GM21526 (cell line): ENCODE results near the gene DNAJC7.

ENCODE experiments used
- ATAC-seq: cut with Tn5 transposase; IDR thresholded peaks from one replicate; pipeline ENCODE4 v1.9.1; 2021; ENCODE audit warnings: moderate library complexity; ENCODE audit not compliant: unreplicated experiment, low FRiP score

Gene DNAJC7

GRCh38 chr17:42016941-42017865, at the start of gene DNAJC7:
Gene DNAJC7 (minus strand): TSS chr17:42017439. CDS start chr17:42017416, 23 bp downstream.
- ATAC-seq, result peak; percentile 70

GRCh38 chr17:42065201-42065600, 48.0 kb upstream of the DNAJC7 start:
- ATAC-seq, result no peak

GRCh38 chr17:42062681-42063080, 45.4 kb upstream of the DNAJC7 start:
- ATAC-seq, result no peak

- ATAC-seq, result no peak
Measured at GRCh38 chr17:42061646-42062487, 44.6 kb upstream of the DNAJC7 start.

- ATAC-seq, result no peak
Measured at GRCh38 chr17:42060231-42060630, 43.0 kb upstream of the DNAJC7 start.

GRCh38 chr17:42059815-42060214, 42.6 kb upstream of the DNAJC7 start:
- no peak for ATAC-seq

- no peak for ATAC-seq
Measured at GRCh38 chr17:42058063-42058462, 40.8 kb upstream of the DNAJC7 start.

GRCh38 chr17:42056635-42057034, 39.4 kb upstream of the DNAJC7 start:
- no peak for ATAC-seq

GRCh38 chr17:42055496-42055895, 38.3 kb upstream of the DNAJC7 start:
- ATAC-seq, result no peak

GRCh38 chr17:42055027-42055426, 37.8 kb upstream of the DNAJC7 start:
- no peak for ATAC-seq

- no peak for ATAC-seq
Measured at GRCh38 chr17:42053731-42054500, 36.7 kb upstream of the DNAJC7 start.

GRCh38 chr17:42052346-42052877, 35.2 kb upstream of the DNAJC7 start:
- ATAC-seq, result no peak

- ATAC-seq, result no peak
Measured at GRCh38 chr17:42051645-42052044, 34.4 kb upstream of the DNAJC7 start.

GRCh38 chr17:42051013-42051400, 33.8 kb upstream of the DNAJC7 start:
- no peak for ATAC-seq

- ATAC-seq, result no peak
Measured at GRCh38 chr17:42050393-42051012, 33.3 kb upstream of the DNAJC7 start, which contains the start of gene C17orf113. Gene C17orf113 (minus strand): TSS chr17:42050601. CDS start chr17:42043376, 7,225 bp downstream.

GRCh38 chr17:42049834-42050392, 32.7 kb upstream of the DNAJC7 start:
- ATAC-seq, result no peak

- no peak for ATAC-seq
Measured at GRCh38 chr17:42047343-42047742, 30.1 kb upstream of the DNAJC7 start.

- ATAC-seq, result no peak
Measured at GRCh38 chr17:42045719-42046118, 28.5 kb upstream of the DNAJC7 start.

GRCh38 chr17:42042598-42043319, 25.5 kb upstream of the DNAJC7 start:
- no peak for ATAC-seq
